IMR-90 (cell line): ENCODE measurements around the gene EED.
"Not testable (repeated sequence)": the region's sequence is repeated elsewhere in the genome, so short reads cannot be mapped to it uniquely, and the experiment has no call there.

Experiments used
- BHLHE40 ChIP-seq: fragments of 150-350 bp; IDR thresholded peaks from 2 replicates; pipeline ENCODE4 v1.6.1; 2016; ENCODE audit warnings: mild to moderate bottlenecking, low read depth, low read length
- CEBPB ChIP-seq: IDR thresholded peaks from 2 replicates; pipeline ENCODE4 v1.6.1; 2012; ENCODE audit warnings: low read depth, low read length, improper control_type of control experiment
- CHD1 ChIP-seq: IDR thresholded peaks from 2 replicates; pipeline ENCODE4 v1.6.1; 2012; ENCODE audit warnings: low read depth, low read length, improper control_type of control experiment
- CTCF ChIP-seq: conservative IDR thresholded peaks from 2 replicates; pipeline ENCODE4 v1.5.1; 2012; ENCODE audit warnings: mild to moderate bottlenecking, low read depth, low read length, improper control_type of control experiment
- MAFK ChIP-seq: IDR thresholded peaks from 2 replicates; pipeline ENCODE4 v1.6.1; 2012; ENCODE audit warnings: low read depth, low read length, improper control_type of control experiment
- POLR2A ChIP-seq: IDR thresholded peaks from 2 replicates; pipeline ENCODE4 v1.6.1; 2012; ENCODE audit warnings: mild to moderate bottlenecking, low read depth, low read length
- RAD21 ChIP-seq: IDR thresholded peaks from 2 replicates; pipeline ENCODE4 v1.6.1; 2012; ENCODE audit warnings: low read length, improper control_type of control experiment
- RCOR1 ChIP-seq: IDR thresholded peaks from 2 replicates; pipeline ENCODE4 v1.6.1; 2012; ENCODE audit warnings: mild to moderate bottlenecking, low read length, improper control_type of control experiment; ENCODE audit not compliant: insufficient replicate concordance
- RFX5 ChIP-seq: IDR thresholded peaks from 2 replicates; pipeline ENCODE4 v1.8.0; 2012; ENCODE audit warnings: low read depth, mild to moderate bottlenecking, low read length, moderate library complexity
- SMC3 ChIP-seq: fragments of 150-350 bp; IDR thresholded peaks from 2 replicates; pipeline ENCODE4 v1.6.1; 2016; ENCODE audit warnings: low read depth, mild to moderate bottlenecking, antibody characterized with exemption, low read length, moderate library complexity
- USF2 ChIP-seq: fragments of 150-350 bp; IDR thresholded peaks from 2 replicates; pipeline ENCODE4 v1.6.1; 2017; ENCODE audit warnings: mild to moderate bottlenecking, antibody characterized with exemption, low read length, low read depth

GRCh38 chr11:86308710-86309109 is 64.2 kb downstream of the EED start:
- TF ChIP-seq CTCF, CEBPB, RFX5, CHD1, RAD21, BHLHE40, POLR2A, MAFK, USF2, RCOR1, SMC3: not testable (repeated sequence)
